HFF-Myc (cell line): ENCODE measurements around the gene ZNF567.
A peak's percentile ranks its signal among the peaks of the same experiment; 100 is the strongest.

Experiments used
- DNase-seq: peaks from one replicate; pipeline ENCODE4 v3.0.0-alpha.2; 2011; ENCODE audit warnings: low read depth; ENCODE audit errors: extremely low read depth
- H3K4me3 ChIP-seq: replicated peaks from 2 replicates; pipeline ENCODE4 v1.5.1; 2011; ENCODE audit warnings: low read depth, mild to moderate bottlenecking, control low read depth, low read length
- TF ChIP-seq, protein P1 (sequence below): IDR thresholded peaks from 2 replicates; pipeline ENCODE4 v1.5.1; 2012; ENCODE audit warnings: mild to moderate bottlenecking, low read depth, low read length, control low read depth; ENCODE audit errors: missing control alignments

ZNF567 gene

DNA sequence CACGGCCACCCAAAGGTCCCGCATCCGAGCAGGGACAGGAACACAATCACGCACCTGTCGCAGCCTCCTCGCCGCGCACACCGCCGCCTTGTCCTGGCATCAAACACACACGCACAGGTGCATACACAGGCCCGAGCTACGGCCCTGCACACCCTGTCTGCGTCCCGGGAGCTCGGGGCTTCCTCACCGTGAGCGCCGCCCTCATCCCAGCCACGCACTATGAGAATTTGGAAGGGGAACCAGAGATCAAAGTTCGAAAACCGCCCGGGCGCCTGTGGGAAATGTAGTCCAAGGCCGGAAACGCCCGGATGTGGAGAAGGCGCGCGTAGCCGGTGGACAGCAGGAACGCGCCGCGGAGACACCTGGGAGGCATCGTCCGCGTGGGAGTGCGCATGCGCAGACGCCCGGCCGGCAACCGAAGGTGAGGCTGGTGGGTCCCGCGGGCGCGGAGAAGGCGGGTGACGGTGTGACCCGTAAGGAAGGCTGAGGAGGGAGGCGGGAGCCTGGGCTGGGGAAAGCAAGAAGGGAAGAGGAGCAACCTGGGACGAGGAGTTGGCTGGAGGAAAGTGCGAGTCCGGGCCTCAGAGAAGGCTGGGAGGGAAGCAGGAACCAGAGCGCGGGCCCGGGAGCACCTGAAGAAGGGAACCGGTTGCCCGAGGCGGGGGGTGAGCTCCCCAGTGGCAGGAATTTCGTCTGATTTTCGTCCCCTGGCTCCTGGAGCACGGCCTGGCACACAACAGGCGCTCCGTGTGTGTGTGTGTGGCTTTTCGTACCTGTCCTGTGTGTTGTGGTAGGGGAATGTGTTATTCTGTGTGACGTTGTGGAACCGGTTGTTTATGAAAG, at the start of gene ZNF567:
ZNF567 (plus strand) TSS at position 399 of the 843 bp plus-strand sequence. CDS start 7,256 bp downstream, outside the sequence.
- peak; percentile 77 for DNase-seq
- TF ChIP-seq, protein P1, sequence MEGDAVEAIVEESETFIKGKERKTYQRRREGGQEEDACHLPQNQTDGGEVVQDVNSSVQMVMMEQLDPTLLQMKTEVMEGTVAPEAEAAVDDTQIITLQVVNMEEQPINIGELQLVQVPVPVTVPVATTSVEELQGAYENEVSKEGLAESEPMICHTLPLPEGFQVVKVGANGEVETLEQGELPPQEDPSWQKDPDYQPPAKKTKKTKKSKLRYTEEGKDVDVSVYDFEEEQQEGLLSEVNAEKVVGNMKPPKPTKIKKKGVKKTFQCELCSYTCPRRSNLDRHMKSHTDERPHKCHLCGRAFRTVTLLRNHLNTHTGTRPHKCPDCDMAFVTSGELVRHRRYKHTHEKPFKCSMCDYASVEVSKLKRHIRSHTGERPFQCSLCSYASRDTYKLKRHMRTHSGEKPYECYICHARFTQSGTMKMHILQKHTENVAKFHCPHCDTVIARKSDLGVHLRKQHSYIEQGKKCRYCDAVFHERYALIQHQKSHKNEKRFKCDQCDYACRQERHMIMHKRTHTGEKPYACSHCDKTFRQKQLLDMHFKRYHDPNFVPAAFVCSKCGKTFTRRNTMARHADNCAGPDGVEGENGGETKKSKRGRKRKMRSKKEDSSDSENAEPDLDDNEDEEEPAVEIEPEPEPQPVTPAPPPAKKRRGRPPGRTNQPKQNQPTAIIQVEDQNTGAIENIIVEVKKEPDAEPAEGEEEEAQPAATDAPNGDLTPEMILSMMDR, result no peak
- peak within 1 kb of the TSS; percentile 81 for H3K4me3 ChIP-seq

DNA sequence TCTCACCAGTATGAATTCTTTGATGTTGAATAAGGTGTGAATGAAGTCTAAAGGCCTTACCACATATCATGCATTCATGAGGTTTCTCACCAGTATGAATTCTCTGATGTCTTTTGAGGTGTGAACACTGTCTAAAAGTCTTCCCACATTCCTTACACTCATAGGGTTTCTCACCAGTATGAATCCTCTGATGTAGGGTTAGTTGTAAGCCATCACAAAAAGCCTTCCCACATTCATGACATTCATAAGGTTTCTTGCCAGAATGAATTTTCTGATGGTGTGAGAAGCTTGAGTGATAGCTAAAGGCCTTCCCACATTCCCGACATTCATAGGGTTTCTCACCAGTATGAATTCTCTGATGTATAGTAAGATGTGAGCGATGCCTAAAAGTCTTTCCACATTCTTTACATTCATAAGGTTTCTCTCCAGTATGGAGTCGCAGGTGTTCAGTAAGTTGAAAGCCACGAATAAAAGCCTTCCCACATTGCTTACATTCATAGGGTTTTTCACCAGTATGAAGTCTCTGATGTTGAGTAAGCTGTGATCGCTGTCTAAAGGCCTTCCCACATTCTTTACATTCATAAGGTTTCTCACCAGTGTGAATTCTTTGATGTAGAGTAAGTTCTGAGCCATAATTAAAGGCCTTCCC, 48.4 kb upstream of the ZNF567 start:
- no peak overlapping the region for H3K4me3 ChIP-seq
- TF ChIP-seq, protein P1, result no peak
- DNase-seq, result no peak

DNA sequence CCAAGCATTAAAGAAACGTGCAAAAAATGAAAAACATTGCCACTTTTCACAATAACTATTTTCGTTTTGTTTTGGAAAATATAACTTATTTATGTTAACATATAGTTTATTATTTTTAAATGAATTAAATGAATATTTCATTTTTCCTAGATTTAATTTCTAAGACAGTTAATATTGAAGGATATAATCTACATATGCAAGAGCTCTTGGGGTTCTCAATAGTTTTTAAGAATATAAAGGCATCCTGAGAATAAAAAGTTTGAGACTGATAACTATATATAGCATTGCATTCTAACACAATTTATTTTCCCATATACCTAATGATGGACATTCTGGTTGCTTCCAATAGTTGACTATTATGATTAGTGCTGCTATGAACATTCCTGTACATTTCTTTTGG, 40.7 kb upstream of the ZNF567 start:
- TF ChIP-seq, protein P1, result no peak
- DNase-seq, result no peak
- no peak overlapping the region for H3K4me3 ChIP-seq

DNA sequence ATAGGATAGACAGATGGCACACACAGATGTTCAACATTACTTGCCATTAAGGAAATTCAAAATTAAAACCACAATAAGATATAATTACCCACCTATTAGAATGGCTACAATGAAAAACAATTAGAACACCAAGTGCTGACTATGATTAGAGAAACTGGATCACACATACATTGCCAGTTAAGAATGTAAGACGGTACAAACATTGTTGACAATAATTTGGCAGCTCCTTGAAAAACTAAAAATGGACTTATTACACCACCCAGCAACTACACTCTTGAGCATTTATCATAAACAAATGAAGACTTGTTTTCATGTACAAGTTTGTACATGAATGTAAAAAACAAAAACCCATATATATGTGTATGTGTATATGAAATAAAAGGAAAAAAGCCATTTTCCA, 34.5 kb upstream of the ZNF567 start:
- no peak overlapping the region for H3K4me3 ChIP-seq
- TF ChIP-seq, protein P1, result no peak
- DNase-seq, result no peak

DNA sequence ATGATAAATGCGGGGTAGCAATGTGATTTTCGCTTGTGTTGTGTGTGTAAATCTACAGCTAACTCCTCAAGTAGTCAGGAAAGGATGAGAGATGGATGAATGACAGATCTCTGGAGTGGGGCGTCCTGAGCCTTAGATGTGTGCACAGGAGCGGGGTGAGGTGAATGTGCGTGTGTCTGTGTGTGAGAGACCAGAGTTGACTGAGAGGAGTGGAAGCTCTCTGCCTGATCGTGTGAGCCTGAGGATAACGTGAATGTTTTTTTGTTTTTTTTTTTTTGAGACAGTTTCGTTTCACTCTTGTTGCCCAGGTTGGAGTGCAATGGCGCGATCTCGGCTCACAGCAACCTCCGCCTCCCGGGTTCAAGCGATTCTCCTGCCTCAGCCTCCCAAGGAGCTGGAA, 21.6 kb upstream of the ZNF567 start:
- no peak for DNase-seq
- TF ChIP-seq, protein P1, result no peak
- H3K4me3 ChIP-seq, result peak overlapping the region; percentile 70

DNA sequence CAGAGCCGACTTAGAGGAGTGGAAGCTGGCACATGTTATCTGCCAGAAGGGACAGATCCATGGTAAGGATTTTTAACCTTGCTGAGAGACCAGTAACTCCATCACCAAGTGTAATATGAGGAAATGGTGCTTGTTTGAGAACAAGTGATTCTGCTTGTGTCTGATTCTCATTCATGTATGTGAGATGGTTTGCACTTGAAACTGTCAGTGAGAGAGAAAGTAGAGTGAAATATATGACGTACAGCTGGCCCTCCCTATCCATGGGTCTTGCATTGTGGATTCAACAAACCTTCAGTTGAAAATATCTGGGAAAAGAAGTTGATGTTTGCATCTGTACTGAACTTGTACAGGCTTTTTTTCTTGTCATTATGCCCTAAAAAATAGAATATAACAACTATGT, 18.8 kb upstream of the ZNF567 start:
- TF ChIP-seq, protein P1, result no peak
- no peak overlapping the region for H3K4me3 ChIP-seq
- no peak for DNase-seq

DNA sequence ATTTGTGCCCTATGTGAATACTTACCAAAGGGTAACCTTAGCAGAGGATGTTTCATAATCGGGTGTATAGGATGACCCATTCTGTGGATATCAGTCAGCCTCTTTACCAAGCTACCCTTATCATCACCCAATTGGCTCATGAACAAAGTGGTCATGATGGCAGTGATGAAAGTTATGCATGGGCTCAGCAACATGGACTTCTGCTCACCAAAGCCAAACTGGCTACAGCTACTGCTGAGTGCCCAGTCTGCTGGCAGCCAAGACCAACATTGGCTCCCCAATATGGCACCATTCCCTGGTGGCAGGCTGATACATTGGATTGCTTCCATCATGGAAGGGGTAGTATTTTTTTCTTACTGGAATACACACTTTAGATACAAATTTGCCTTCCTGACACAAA, 15.0 kb upstream of the ZNF567 start:
- DNase-seq, result no peak
- TF ChIP-seq, protein P1, result no peak

More for the DNA sequence above, 15.0 kb upstream of the ZNF567 start:
- H3K4me3 ChIP-seq, result no peak overlapping the region
